GM06990 (cell line): ENCODE results near the gene HS1BP3.

Source experiments
- DNase-seq: peaks from one replicate; pipeline ENCODE4 v3.0.0-alpha.2; 2011; ENCODE audit not compliant: insufficient read length; ENCODE audit errors: extremely low read depth
- H3K27me3 ChIP-seq: replicated peaks from 2 replicates; pipeline ENCODE4 v1.6.0; 2011; ENCODE audit warnings: low read length; ENCODE audit not compliant: control insufficient read depth, insufficient read depth
- H3K36me3 ChIP-seq: 2 replicates; pipeline ENCODE4 v1.5.1; 2011; ENCODE audit warnings: low read length; ENCODE audit not compliant: control insufficient read depth, insufficient read depth
- H3K4me3 ChIP-seq: replicated peaks from 2 replicates; pipeline ENCODE4 v1.5.1; 2011; ENCODE audit warnings: low read depth, mild to moderate bottlenecking, control low read depth, low read length
- TF ChIP-seq, protein P1 (sequence below): IDR thresholded peaks from 2 replicates; pipeline ENCODE4 v1.5.1; 2011; ENCODE audit warnings: low read length, control low read depth, mild to moderate bottlenecking, inconsistent platforms; ENCODE audit not compliant: insufficient read depth, poor library complexity, severe bottlenecking

The HS1BP3 gene

DNA sequence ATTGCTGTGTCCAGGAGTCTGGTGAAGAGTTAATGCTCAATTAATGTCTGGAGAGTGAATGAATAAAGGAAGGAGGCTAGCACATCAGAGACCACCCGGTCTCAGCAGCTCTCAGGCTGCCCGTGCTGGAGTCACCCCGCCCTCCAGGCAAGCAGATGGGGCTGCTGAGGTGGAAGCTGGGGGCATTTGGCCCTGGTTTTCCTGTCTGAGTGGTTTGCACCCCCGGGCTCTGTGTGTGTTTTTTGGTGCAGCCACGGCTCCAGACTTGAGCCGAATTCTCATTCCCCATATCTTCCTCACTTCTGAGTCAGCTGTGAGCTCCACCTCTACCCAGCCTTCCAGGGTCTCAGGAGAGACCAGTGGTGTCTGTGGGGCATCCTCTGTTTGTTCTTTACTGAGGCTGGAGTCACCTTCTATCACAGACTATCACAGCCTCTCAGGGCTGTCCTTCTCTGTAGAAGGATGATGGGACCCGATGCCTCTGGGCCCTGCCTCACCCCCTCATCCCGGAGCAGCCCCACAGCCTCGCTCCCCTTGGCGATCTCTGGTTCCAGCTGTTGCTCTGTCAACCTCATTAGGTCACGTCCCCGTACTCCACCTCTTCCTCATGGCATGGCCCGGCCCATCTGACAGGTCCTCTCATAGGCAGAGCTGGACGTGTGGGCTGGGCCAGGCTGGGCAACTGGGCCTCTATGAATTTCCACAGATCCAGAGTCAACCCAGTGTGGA, 60.8 kb downstream of the HS1BP3 start:
- Histone ChIP-seq H3K27me3 (no peaks in the 10 kb centered on the region; the same call in 1 of the 2 replicates), H3K36me3 (no peaks in the 10 kb centered on the region), H3K4me3 (no peak overlapping the region)
- TF ChIP-seq, protein P1, sequence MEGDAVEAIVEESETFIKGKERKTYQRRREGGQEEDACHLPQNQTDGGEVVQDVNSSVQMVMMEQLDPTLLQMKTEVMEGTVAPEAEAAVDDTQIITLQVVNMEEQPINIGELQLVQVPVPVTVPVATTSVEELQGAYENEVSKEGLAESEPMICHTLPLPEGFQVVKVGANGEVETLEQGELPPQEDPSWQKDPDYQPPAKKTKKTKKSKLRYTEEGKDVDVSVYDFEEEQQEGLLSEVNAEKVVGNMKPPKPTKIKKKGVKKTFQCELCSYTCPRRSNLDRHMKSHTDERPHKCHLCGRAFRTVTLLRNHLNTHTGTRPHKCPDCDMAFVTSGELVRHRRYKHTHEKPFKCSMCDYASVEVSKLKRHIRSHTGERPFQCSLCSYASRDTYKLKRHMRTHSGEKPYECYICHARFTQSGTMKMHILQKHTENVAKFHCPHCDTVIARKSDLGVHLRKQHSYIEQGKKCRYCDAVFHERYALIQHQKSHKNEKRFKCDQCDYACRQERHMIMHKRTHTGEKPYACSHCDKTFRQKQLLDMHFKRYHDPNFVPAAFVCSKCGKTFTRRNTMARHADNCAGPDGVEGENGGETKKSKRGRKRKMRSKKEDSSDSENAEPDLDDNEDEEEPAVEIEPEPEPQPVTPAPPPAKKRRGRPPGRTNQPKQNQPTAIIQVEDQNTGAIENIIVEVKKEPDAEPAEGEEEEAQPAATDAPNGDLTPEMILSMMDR, result no peak
- no peak for DNase-seq

DNA sequence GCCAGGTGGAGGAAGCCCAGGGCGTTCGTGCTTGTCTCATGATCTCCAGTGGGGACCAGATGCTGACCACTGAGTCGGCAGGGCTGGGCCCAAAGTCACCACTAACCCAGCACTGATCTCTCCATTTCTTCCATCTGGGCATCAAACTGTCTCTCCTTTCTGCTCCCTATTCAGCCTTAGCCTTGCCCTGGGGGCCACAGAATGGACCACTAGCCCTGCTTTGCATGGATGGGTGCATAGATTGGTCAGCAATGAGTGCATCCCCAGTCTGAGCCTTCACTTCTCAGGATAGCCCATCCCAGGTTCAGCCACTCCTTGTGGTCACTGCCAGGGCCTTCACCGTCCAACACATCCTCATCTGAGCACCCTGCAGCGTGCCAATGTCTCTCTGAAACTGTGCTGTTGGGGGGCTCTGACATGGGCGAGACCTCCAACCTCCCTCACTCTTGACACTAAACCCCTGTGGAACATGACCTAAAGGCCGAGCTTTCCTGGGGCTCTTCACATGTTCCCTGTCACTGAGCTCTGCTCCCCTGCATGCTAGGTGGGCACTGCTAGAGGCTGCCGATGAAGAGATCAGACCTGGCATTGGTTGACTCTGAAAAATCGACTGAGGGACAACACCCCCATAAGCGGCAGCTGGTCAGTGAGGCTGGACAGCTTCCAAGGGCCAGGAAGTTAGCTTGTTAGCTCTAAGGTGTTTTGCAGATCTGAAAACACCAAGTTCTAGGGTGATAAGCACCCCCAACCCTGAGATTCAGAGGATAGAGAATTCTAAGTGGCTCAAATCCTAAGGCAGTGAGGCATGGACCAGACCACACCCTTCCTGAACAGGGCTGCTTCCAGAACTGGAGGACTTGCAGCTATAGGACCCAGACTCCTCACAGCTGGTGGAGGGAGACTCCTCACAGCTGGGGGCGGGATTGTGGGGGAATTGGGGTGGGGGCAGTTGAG, 61.7 kb downstream of the HS1BP3 start:
- Histone ChIP-seq H3K36me3 (no peaks in the 10 kb centered on the region), H3K4me3 (no peak overlapping the region), H3K27me3 (no peaks in the 10 kb centered on the region; the same call in 1 of the 2 replicates)
- TF ChIP-seq, protein P1, result no peak
- DNase-seq, result no peak

DNA sequence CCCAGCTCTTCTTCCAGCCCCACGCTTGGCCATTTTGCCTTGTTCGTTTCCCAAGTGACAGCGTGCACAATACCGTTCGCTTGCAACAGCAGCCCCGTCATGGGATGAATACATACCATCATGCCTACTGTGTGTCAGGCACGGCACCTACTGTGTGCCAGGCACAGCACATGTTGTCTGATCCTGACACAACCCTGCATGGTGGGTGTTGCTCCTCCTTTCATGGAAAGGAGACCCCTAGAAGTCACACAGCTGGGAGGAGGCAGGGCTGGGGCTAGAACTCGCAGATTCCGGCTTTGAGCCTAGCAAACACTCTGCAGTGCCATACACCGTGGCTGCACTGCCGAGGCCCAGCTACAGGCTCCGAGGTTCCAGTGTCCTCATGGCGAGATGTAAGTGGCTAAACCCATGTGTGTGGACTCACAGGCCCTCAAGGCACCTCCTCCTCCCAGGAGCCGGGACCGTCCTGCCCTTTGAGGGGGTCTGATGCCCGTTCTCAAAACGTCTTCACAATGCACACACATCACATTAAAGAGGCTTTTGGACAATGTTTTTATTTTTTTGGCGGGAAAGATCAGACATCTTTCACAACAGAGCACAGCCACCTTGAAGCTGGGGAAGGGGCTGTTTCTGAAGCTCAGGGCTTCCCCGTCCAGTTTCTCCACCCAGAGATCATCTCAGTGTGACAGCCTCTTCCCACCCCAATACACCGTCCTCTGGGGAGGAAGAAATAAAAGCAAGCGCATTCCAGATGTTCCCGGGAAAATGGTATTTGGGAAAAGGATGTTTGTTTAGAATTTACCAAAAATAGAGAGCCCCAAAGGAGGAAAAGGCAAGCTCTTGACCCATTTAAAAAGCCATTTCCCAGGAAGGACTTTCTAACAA, 64.9 kb downstream of the HS1BP3 start:
- H3K36me3 ChIP-seq, result no peaks in the 10 kb centered on the region
- no peak for DNase-seq
- no peak overlapping the region for H3K4me3 ChIP-seq
- TF ChIP-seq, protein P1, result no peak
- H3K27me3 ChIP-seq, result no peaks in the 10 kb centered on the region; the same call in 1 of the 2 replicates

DNA sequence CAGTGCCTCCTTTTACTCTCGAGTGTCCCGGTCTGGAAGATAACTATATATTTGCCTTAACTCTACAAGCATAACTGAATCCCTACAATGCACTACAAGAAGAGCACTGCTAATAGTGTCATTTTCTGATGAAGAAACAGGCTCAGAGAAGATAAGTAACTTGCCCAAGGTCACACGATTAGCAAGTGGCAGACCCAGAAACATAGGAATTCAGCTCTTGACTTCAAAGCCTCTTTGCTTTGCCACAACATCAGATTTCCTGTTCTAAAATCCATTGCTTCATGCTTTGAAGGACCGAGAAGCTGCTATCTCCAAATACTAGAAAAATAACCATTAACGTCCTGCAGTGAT, 65.6 kb downstream of the HS1BP3 start:
- H3K4me3 ChIP-seq, result no peak overlapping the region
- no peaks in the 10 kb centered on the region; the same call in 1 of the 2 replicates for H3K27me3 ChIP-seq
- TF ChIP-seq, protein P1, result no peak
- H3K36me3 ChIP-seq, result no peaks in the 10 kb centered on the region
- no peak for DNase-seq

DNA sequence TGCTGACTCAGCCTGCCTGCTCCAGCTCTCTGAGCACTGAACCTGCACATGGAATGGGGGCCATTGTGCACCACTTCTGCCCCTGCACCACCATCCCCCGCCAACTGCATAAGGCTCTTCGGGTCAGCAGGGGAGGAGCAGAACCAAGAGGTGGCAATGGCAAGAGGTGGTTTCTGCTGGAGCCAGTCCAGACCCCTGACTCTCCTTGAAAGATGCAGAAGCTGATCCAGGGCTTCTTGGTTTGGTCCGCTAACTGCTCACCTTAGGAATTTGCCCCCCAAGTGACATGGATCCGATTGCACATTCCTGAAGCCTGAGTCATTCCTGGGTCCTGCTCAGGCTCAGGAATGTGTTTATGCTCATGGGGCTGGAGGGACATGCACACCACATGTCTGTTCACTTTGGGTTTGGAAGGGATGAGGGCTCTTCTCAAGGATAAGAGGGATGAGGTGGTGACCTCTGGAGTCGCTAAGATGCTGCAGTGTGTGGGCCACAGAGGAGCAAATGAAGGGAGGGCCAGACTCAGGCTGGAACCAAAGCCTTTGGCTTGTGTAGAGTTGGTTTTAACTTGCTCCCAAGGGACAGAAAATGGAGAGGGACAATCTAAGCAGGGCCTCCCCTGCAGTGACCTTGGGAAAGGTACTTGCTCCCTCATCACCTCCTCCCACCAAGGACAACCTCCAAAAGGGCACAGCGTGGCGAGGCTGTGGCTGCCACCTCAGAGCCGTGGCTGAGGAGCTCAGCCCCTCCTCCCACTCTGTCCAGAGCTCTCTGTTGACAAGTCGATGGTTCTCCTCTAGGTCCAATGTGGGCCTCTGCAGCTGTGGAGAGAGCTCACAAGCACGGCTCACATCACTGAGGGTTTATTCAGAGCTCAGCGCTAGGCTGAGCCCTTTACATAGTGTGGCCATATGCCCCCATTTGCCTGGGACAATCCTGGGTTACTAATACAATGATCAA, 66.2 kb downstream of the HS1BP3 start:
- H3K36me3 ChIP-seq, result no peaks in the 10 kb centered on the region

More for the DNA sequence above, 66.2 kb downstream of the HS1BP3 start:
- DNase-seq, result no peak
- no peak overlapping the region for H3K4me3 ChIP-seq
- no peaks in the 10 kb centered on the region; the same call in 1 of the 2 replicates for H3K27me3 ChIP-seq
- TF ChIP-seq, protein P1, result no peak
